NCI-H2107 treated with DMSO at 0.1 percent for 48 hours (cell line): Measurements from ENCODE around the gene ANTKMT.
"Not testable (repeated sequence)": the region's sequence is repeated elsewhere in the genome, so short reads cannot be mapped to it uniquely, and the experiment has no call there.

Source experiments
- DNase-seq: peaks from one replicate; lab custom pipeline; 2025; ENCODE audit not compliant: unreplicated experiment; lab: John Stamatoyannopoulos, UW

Gene ANTKMT

GRCh38 chr16:740764-741505, 20.0 kb downstream of the ANTKMT start, which contains the start of gene CIAO3:
TSS of gene CIAO3 (minus strand) at chr16:740997. CDS start at chr16:740985, 12 bp downstream.
- DNase-seq: peak; percentile 51

- no peak for DNase-seq
Observed at GRCh38 chr16:741986-742629, 21.2 kb downstream of the ANTKMT start.

GRCh38 chr16:742894-743293, 21.9 kb downstream of the ANTKMT start:
- not testable (repeated sequence) for DNase-seq

- DNase-seq: no peak
Observed at GRCh38 chr16:743794-744500, 23.0 kb downstream of the ANTKMT start.

- no peak for DNase-seq
Observed at GRCh38 chr16:745739-746138, 24.8 kb downstream of the ANTKMT start.

- no peak for DNase-seq
Observed at GRCh38 chr16:746637-747036, 25.7 kb downstream of the ANTKMT start.

- DNase-seq: no peak
Observed at GRCh38 chr16:747978-748746, 27.2 kb downstream of the ANTKMT start.

GRCh38 chr16:749010-749409, 28.1 kb downstream of the ANTKMT start:
- no peak for DNase-seq

- no peak for DNase-seq
Observed at GRCh38 chr16:750485-750884, 29.5 kb downstream of the ANTKMT start.

- DNase-seq: no peak
Observed at GRCh38 chr16:751152-752006, 30.4 kb downstream of the ANTKMT start.

- DNase-seq: no peak
Observed at GRCh38 chr16:752007-752312, 31.0 kb downstream of the ANTKMT start.

- DNase-seq: not testable (repeated sequence)
Observed at GRCh38 chr16:754121-754607, 33.2 kb downstream of the ANTKMT start.

GRCh38 chr16:754656-755055, 33.7 kb downstream of the ANTKMT start:
- no peak for DNase-seq

GRCh38 chr16:756428-756827, 35.5 kb downstream of the ANTKMT start:
- DNase-seq: no peak

GRCh38 chr16:759110-759910, 38.4 kb downstream of the ANTKMT start:
- peak; percentile 6 for DNase-seq

GRCh38 chr16:760065-760464, 39.1 kb downstream of the ANTKMT start:
- no peak for DNase-seq

GRCh38 chr16:760545-761343, 39.8 kb downstream of the ANTKMT start, which contains the start of gene MSLN:
TSS of gene MSLN (plus strand) at chr16:760734. CDS start at chr16:762681, 1,947 bp downstream.
- no peak for DNase-seq
